Inflammatory macrophage (primary cell): ENCODE data around the gene JPT1.
"Not testable (repeated sequence)": the region's sequence is repeated elsewhere in the genome, so short reads cannot be mapped to it uniquely, and the experiment has no call there.

Experiments
- DNase-seq, 2 donors: peaks; one replicate each; pipeline ENCODE4 v3.0.0-alpha.2; 2020 to 2022

JPT1 gene

DNA sequence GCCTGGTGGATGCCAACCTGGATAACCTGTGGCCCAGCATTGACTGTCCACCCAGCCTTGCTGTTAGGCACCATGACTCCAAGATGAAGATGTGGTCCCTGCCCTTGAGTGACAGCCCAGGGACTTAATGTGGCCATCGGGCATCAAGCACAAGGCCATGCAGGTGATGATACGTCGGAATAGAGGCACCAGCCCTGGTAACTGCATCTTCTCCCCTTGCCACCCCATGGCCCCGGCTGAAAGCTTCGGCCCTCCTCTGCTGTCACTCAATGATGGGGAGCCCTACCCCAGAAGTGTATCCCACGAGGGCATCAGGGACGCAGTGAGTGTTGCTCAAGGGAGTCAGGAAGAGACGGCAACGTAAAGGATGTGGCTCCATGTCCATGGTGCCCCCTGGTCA is 24.7 kb downstream of the JPT1 start:
- DNase-seq, result no peak

- no peak for DNase-seq
Measured at GRCh38 chr17:75128694-75129505, 25.4 kb downstream of the JPT1 start.

GRCh38 chr17:75127936-75128335 is 26.4 kb downstream of the JPT1 start:
- not testable (repeated sequence) for DNase-seq

DNA sequence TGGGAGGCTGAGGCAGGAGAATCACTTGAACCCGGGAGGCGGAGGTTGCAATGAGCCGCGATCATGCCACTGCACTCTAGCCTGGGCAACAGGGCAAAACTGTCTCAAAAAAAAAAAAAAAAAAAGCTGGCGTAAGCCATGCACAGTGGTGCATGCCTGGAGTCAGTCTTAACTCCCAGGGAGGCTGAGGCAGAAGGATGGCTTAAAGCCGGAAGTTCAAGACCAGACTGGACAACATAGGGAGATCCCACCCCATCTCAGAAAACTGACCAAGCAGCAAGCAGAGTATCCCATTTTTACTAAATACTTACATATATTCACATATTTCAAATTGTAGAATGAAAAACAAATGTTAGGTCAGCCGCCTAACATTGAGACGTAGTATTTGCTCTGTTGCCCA is 27.4 kb downstream of the JPT1 start:
- no peak for DNase-seq

DNA sequence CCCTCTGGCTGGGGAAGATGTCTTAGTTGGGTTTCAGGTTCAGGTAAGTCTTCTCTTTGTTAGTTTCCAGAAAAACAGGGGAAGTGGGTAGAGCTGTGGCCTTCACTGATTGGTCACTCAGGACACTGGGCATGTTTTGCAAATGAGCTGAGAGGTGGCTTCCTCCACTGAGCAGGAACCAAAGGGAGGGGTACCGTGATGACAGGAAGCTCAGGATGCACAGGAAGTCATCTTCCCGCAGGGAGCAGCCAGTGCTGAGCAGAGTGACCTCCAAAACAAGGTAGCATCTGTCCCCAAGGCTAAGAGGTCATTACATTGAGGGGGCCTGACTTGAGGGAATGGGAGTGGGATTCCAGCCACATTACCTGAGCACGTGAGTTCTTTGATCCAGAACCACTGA is 28.3 kb downstream of the JPT1 start:
- DNase-seq, result no peak

DNA sequence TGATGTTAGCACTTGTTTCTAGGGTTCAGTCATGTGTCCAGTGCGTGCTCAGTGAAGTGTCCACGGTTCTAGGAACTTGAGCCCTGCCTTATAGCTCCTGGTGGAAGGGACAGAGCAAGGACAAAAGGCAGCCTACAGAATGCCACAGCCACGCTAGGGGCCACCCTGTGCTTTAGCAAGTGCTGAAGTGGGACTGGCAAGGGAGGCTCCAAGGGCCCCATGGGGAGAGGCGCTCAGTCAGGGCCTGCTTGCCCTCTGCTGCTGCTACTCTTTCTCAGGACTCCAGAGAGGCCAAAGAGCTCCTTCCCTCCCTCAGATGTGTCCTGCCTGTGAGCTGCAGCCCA is 29.5 kb downstream of the JPT1 start:
- DNase-seq, result no peak

DNA sequence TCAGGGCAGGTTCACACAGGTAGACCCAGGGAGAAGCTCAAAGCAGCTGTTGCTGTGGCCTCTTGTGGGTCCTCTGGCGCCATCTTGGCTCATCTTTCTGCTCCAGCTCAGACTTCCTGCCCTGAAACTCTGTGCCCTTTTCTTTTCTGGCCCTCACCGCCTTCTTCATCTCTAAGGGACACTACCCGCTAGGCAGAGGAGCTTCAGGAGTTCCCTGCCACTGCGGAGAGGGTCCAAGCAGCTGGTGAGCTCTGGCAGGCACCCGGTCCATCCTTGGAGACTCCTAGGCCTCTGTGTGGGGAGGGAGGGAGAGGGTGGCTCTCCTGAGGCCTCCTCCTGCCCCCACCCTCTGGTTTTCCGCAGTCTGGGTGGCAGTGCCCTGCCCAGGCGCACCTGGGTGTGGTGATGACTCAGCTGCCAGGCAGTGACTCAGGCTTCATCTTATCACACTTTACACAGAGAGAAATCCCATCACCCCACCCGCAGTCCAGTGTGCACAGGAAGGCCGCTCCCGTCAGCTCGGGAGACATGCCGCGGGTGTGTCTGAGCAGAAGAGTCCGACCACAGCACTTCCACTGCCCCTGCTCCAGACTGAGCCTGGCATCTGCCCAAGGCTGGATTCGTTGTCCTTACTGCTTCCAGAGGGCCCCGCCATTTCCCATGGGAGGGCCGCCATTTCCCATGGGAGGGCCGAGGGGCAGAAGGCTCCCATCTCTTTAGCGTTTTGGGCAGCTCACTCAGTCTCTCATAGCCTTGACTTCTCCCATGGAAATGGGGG is 30.1 kb downstream of the JPT1 start:
- DNase-seq, result no peak

GRCh38 chr17:75118307-75118706 is 36.0 kb downstream of the JPT1 start:
- no peak for DNase-seq

DNA sequence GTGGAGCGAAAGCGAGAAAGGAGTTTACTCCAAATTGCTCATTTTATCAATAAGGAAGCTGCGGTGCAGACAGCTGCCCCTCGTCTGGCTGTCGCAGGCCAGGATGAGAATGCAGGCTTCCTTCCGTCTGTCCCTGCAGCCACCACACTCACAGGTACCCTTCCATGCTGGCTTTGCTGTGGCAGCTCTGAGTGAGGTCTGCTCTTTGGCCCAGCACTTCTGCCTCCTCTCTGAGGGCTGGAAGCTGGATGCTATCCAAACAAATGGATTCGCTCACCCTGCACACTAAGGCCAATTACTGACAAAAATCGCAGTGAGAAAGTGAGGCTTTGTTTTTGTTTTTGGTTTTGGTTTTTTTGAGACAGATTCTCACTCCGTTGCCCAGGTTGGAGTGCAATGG is 37.6 kb downstream of the JPT1 start:
- DNase-seq, result no peak

DNA sequence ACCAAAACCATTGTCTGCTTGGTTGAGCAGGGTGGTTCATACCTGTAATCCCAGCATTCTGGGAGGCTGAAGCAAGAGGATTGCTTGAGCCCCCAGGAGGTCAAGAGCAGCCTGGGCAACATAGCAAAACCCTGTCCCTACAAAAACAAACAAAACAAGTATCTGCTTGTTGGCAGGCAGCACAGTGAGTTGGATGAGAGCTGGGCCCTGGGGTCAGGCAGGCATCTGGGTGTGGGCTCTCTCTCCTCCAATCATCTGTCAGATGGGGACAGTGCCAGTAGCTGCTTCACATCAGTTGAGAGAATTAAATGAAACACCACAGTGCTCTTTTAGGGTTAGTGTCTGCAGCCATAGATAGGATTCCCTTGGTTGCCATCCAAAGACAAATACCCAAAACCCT is 38.8 kb downstream of the JPT1 start:
- DNase-seq, result no peak

DNA sequence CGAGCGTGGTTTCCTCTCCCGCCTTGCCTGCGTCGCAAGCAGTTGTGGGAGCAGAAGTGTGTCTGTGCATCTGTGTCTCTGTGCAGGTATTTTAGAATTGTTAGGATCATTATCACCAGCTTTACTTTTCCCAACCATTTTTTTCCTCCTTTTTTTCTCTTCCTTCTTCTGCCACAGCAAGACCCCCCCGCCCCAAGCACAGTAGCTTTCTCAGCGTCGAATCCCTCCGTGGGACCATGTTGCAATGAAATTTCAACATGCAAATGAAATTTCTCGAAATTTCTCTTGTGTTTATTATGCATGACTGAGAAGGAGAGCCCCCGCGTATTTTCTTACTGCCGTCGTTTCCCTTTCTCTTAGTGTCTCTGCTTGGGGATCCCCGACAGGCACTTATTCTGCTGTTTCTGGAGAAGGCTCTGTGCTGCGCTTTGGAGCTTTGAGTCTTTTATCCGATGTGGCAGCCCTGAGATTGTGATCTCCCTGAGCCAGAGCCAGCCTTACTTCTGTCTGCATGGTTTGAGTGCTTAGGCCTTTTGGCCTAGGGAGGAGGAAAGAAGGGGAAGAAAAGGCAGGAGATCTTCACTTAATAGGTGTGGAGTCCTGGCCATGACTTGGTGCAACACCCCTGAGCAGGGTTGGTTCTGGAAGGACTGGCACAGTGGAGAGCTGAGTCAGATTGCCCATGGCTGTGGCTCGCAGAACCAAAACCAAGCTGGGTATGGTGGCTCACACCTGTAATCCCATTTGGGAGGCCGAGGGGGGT is 39.6 kb downstream of the JPT1 start:
- DNase-seq, result peak; percentile 38 to 45

DNA sequence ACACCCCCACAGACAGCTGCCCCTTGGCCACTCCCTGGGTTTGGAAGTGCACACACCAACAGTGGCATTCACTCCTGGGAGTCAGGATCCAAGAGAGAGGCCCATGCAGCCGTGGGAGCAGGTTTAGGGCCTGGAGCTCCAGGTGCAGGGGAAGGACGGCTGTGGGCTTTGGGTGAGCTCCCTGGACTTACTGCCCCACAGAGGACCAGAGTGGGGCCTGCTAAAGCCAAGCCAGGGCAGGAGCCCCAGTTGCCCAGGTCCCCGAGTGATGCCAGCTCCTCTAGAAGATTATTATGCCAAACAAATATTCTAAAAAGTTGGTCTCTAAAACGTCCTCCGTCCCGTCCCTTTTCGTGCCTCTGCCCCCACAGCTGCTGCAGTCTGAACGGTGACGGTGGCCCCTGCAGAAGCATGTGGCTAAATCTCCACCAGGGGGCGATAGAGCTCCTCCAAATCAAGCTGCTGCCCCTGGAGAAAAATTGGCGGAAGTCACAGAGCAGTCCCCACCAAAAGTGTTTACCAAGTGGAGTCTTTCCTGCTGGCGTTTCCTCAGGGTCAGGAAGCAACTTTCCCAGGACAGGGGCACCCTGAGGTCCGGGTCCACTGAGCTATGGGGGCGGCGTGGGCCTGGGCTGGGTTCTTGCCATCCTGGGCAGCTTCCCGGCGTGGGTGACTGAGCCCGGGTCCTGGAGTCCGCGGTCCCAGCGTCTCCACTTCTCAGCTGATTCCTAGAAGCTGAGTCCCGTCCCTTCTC is 40.3 kb downstream of the JPT1 start:
- DNase-seq, result peak; percentile 92

- peak; percentile 65 to 70 for DNase-seq
Measured at GRCh38 chr17:75111777-75112335, 42.5 kb downstream of the JPT1 start.

DNA sequence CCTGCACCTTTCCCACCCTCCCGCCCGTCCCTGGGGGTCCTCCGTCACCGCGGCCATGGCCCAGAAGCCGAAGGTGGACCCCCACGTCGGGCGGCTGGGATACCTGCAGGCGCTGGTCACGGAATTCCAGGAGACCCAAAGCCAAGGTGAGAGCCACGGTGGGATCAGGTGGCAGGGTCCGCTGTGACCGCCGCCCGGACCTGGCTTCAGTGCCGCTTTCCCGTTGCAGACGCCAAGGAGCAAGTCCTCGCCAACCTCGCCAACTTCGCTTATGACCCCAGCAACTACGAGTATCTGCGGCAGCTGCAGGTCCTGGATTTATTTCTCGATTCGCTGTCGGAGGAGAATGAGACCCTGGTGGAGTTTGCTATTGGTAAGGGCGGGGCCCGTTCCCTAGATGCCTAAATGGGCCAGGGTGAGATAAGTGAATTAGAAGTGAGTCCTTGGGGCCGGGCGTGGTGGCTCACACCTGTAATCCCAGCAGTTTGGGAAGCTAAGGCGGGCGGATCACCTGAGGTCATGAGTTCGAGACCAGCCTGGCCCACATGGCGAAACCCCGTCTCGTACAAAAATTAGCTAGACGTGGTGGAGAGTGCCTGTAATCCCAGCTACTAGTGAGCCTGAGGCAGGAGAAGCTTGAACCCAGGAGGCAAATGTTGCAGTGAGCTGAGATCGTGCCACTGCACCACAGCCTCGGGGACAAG is 43.9 kb downstream of the JPT1 start:
- DNase-seq, result peak in 1 of 2 donors; percentile 27

DNA sequence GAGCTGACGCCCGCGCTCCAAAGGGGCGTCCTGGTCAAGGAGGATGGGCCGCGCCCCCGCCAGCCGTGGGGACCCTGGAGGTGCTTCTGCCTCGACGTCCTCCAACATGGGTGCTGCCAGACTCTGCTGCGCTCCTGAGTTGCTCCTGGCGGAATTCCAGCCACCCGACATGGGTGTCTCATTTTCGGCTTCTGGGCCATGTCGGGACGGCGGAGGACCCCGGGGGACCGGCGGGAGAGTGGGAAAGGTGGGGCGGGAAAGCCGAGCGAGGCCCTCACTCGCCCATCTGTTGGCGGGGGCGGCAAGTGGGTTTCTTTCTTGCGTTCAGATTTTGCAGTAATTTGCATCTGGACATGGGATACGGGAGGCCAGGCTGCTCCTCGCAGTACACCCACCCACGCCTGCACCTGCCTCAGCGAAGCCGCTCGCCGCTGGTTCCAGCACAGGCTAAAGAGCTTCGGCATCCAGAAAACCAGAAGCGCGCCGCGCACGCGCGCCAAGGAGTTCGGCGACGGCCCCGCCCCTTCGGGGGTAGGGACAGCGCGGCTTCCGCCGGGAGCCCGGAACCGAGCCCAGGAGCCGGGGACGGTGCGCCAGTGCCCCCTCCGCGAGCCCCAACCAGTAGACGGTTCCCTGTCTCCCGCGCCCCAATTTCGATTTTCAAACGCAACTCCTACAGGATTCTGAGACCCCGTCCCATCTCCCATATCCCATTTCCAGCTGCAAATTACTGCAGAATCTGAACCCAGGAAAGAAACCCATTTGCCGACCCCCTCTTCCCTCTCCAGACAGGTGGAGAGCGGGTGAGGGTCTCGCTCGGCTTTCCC is 44.7 kb downstream of the JPT1 start, which contains the start of gene ARMC7:
TSS of gene ARMC7 (plus strand) at position 563 of the 827 bp plus-strand sequence. CDS start 320 bp downstream, outside the sequence.
- peak; percentile 88 to 93 for DNase-seq

GRCh38 chr17:75109046-75109406 is 45.3 kb downstream of the JPT1 start:
- DNase-seq, result no peak

DNA sequence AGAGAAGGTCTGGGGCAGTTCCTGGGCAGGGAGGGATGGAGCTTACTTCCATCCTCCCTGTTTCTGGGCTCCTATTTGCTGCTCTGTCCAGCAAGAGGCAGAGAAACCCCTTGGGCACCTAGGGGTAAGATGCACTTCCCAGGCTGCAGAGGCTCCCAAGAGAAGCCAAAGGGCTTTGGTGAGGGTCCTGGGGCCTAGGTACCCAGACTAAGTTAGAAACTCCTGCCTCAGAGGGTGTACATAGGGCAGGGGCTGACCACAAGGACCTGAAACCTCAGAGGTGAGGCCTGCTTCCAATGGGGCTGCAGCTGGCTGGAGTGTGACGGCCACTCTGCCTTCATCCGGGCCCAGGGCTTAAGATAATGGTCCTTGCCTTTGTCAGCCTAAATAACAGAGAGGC is 46.1 kb downstream of the JPT1 start:
- no peak for DNase-seq

GRCh38 chr17:75105126-75106080 is 48.9 kb downstream of the JPT1 start:
- peak in 1 of 2 donors; percentile 43 for DNase-seq
